ENCODE results near the gene CNTNAP2.

DNA sequence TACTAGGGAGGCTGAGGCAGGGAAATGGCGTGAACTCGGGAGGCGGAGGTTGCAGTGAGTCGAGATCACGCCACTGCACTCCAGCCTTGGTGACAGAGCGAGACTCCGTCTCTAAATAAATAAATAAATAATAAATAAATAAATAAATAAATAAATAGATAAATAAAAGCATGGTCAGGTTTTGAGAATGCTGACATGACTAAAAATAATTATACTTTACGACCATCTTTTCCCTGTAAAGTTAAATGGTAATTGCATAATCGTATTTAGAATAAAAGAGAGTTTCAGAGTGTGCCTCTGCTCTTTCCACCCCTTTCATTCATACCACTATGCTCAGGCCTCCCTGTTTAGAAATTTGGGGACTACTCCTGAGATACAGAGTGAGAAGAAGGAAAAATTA is 326.5 kb downstream of the CNTNAP2 start:
- TF ChIP-seq, protein P1, sequence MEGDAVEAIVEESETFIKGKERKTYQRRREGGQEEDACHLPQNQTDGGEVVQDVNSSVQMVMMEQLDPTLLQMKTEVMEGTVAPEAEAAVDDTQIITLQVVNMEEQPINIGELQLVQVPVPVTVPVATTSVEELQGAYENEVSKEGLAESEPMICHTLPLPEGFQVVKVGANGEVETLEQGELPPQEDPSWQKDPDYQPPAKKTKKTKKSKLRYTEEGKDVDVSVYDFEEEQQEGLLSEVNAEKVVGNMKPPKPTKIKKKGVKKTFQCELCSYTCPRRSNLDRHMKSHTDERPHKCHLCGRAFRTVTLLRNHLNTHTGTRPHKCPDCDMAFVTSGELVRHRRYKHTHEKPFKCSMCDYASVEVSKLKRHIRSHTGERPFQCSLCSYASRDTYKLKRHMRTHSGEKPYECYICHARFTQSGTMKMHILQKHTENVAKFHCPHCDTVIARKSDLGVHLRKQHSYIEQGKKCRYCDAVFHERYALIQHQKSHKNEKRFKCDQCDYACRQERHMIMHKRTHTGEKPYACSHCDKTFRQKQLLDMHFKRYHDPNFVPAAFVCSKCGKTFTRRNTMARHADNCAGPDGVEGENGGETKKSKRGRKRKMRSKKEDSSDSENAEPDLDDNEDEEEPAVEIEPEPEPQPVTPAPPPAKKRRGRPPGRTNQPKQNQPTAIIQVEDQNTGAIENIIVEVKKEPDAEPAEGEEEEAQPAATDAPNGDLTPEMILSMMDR (IDR thresholded peaks at IDR 0.05) = no peak
- no peak for TF ChIP-seq POLR2A (IDR thresholded peaks at IDR 0.05)
